Glutamatergic neuron (in vitro differentiated cells): Measurements from ENCODE around the gene CIT. TPM values are rescaled to one million over a fixed set of nuclear protein-coding genes. Genes with fewer than 3 reads are reported as not detected.

Experiments used
- DNase-seq: peaks from one replicate; pipeline ENCODE4 v3.0.0; 2022
- H3K27ac Mint-ChIP-seq: one replicate; pipeline ENCODE4 v1.8.0; 2020; ENCODE audit warnings: mild to moderate bottlenecking, mixed read lengths, inconsistent platforms; ENCODE audit not compliant: unreplicated experiment
- H3K27me3 Mint-ChIP-seq: one replicate; pipeline ENCODE4 v1.8.0; 2020; ENCODE audit warnings: mild to moderate bottlenecking, moderate library complexity, mixed read lengths, inconsistent platforms; ENCODE audit not compliant: unreplicated experiment
- H3K36me3 Mint-ChIP-seq: one replicate; pipeline ENCODE4 v1.8.0; 2020; ENCODE audit warnings: mild to moderate bottlenecking, mixed read lengths, inconsistent platforms; ENCODE audit not compliant: unreplicated experiment
- H3K4me1 Mint-ChIP-seq: one replicate; pipeline ENCODE4 v1.8.0; 2020; ENCODE audit warnings: mild to moderate bottlenecking, low read depth, mixed read lengths, inconsistent platforms; ENCODE audit not compliant: unreplicated experiment
- H3K4me3 Mint-ChIP-seq: one replicate; pipeline ENCODE4 v1.8.0; 2020; ENCODE audit warnings: mild to moderate bottlenecking, mixed read lengths, inconsistent platforms; ENCODE audit not compliant: unreplicated experiment
- H3K9me3 Mint-ChIP-seq: one replicate; pipeline ENCODE4 v1.8.0; 2020; ENCODE audit warnings: mild to moderate bottlenecking, moderate library complexity, mixed read lengths, inconsistent platforms; ENCODE audit not compliant: unreplicated experiment
- total RNA-seq: library from RNA; stranded (reverse); fragmentation: NEBNext Ultra II Directional; extraction: Animal tissue kit (Norgen Biotek cat#: 25700); gene quantifications from one replicate; pipeline ENCODE4 v1.2.1, GENCODE V29; 2021; ENCODE audit not compliant: unreplicated experiment
- TF ChIP-seq, protein P1 (sequence below): fragments of 200-600 bp; sonication (generic); IDR thresholded peaks from one replicate; pipeline ENCODE4 v1.5.0; 2021; ENCODE audit not compliant: partially characterized antibody, unreplicated experiment

Gene CIT
- total RNA-seq, 1 donor from 2014 or later = 20.8 TPM

DNA sequence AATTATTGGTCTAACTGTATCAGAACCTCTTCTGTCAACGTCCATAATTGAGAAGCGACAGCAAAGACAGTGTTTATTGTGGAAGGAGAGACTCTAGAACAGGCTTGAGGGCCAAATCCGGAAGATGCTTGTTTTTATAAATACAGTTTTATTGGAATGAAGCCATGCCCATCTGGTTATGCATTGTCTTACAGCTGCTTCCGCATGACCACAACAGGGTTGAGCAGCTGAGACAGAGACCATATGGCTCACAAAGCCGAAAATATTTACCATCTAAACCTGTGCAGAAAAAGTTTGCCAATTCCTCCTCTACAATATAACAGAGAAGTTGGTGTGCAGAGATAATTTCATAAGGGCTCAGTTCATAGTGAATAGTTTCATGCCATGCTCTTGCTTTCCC is 184.7 kb downstream of the CIT start:
- H3K4me1 Mint-ChIP-seq = peaks cover 5% of the 10 kb centered on the region
- no peaks in the 10 kb centered on the region for H3K36me3 Mint-ChIP-seq
- H3K4me3 Mint-ChIP-seq = no peak overlapping the region
- no peak for DNase-seq
- H3K27ac Mint-ChIP-seq = peak overlapping the region; percentile 5
- H3K27me3 Mint-ChIP-seq = no peaks in the 10 kb centered on the region
- TF ChIP-seq, protein P1, sequence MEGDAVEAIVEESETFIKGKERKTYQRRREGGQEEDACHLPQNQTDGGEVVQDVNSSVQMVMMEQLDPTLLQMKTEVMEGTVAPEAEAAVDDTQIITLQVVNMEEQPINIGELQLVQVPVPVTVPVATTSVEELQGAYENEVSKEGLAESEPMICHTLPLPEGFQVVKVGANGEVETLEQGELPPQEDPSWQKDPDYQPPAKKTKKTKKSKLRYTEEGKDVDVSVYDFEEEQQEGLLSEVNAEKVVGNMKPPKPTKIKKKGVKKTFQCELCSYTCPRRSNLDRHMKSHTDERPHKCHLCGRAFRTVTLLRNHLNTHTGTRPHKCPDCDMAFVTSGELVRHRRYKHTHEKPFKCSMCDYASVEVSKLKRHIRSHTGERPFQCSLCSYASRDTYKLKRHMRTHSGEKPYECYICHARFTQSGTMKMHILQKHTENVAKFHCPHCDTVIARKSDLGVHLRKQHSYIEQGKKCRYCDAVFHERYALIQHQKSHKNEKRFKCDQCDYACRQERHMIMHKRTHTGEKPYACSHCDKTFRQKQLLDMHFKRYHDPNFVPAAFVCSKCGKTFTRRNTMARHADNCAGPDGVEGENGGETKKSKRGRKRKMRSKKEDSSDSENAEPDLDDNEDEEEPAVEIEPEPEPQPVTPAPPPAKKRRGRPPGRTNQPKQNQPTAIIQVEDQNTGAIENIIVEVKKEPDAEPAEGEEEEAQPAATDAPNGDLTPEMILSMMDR = no peak
- no peaks in the 10 kb centered on the region for H3K9me3 Mint-ChIP-seq

GRCh38 chr12:119691202-119691810 is 185.8 kb downstream of the CIT start:
- Mint-ChIP-seq H3K9me3 (no peaks in the 10 kb centered on the region), H3K36me3 (no peaks in the 10 kb centered on the region), H3K4me1 (peaks cover 5% of the 10 kb centered on the region), H3K27ac (no peak overlapping the region), H3K4me3 (no peak overlapping the region), H3K27me3 (no peaks in the 10 kb centered on the region)
- TF ChIP-seq, protein P1 = no peak
- no peak for DNase-seq

DNA sequence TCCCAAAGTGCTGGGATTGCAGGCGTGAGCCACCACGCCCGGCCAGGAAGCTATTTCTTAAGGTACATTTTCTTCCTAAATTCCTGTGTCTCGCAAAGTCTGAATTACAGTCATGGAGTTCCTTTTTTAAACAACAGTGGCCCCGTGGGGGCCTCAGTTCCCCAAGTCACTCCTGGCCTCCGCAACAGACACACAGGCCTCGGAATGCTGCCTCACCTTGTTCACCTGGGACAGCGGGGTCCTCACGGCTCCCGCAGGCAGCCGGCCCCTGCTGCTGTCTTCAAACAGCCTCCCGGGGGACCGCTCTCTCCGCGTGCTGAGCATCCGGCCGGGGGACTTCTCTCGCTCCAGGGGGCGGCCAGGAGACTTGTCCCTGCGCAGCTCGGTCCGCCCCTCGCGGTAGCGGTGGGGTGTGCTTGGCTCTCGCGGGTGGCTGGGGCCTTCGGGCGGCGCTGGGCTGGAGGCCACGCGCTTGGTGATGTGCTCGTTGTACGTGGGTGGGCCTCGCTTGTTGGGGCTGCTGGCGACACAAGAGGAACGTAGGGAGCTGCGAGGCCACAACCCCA is 187.1 kb downstream of the CIT start:
- Mint-ChIP-seq H3K27me3 (no peaks in the 10 kb centered on the region), H3K9me3 (no peaks in the 10 kb centered on the region), H3K36me3 (no peaks in the 10 kb centered on the region), H3K4me3 (no peak overlapping the region), H3K4me1 (peaks cover 5% of the 10 kb centered on the region), H3K27ac (no peak overlapping the region)
- DNase-seq = no peak
- TF ChIP-seq, protein P1 = no peak

DNA sequence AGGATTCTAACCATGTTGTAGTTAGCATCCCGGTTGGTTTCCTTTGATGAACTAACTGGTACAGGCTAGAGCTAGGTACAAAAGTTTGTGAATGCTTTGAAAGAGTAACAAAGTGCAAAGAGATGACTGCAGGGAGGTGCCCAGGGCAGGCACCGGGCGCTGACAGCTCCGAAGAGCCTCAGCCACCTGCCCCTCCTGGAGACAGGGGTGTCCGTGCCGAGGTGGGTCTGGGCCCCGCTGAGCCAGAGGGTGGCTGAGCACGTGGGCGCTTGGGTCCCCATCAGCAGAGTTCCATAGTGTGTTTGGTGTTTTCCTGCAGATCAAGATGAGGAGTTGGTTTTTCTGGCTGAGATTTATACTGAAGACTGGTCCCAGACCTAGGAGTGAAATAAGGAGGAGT is 189.2 kb downstream of the CIT start:
- Mint-ChIP-seq H3K4me1 (peaks cover 4% of the 10 kb centered on the region), H3K27ac (no peak overlapping the region), H3K4me3 (no peak overlapping the region), H3K9me3 (no peaks in the 10 kb centered on the region), H3K27me3 (no peaks in the 10 kb centered on the region), H3K36me3 (no peaks in the 10 kb centered on the region)
- TF ChIP-seq, protein P1 = no peak
- DNase-seq = no peak

GRCh38 chr12:119687406-119687805 is 189.7 kb downstream of the CIT start:
- no peaks in the 10 kb centered on the region for H3K36me3 Mint-ChIP-seq
- H3K9me3 Mint-ChIP-seq = no peaks in the 10 kb centered on the region
- TF ChIP-seq, protein P1 = no peak
- no peak overlapping the region for H3K4me3 Mint-ChIP-seq
- peaks cover 2% of the 10 kb centered on the region for H3K4me1 Mint-ChIP-seq
- no peak for DNase-seq
- H3K27me3 Mint-ChIP-seq = no peaks in the 10 kb centered on the region
- H3K27ac Mint-ChIP-seq = no peak overlapping the region
